ENCODE measurements around the gene PITPNB.

Gene PITPNB

DNA sequence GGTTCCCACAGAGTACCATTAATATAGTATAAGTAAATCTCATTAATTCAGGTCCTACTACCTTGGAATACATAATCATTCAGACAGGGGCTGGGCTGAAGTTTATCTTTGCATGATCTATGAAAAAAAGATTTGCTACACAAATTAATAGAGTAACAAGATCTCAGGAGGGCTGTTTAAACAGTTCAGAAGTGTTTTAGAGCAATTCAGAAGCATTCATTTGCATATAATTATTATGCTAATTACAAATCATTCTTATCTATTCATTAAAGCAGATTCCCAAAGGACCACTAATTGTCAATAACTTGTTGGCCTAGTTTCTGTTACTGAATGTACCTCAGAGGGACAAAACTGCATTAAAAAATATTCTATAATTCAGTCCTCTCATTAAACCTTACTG lies 40.5 kb downstream of the PITPNB start:
- TF ChIP-seq CTCF (IDR thresholded peaks at IDR 0.05; ENCODE audit: low read depth, low read length, poor library complexity, severe bottlenecking): no peak
- no peak for TF ChIP-seq EZH2phosphoT487 (IDR thresholded peaks at IDR 0.05; ENCODE audit: borderline replicate concordance, low read length)
- Histone ChIP-seq H3K9me2 (replicated peaks; ENCODE audit: control insufficient read depth, low read length) (no peaks in the 10 kb centered on the region), H4K20me1 (ENCODE audit: control insufficient read depth, insufficient read depth, low read depth, low read length) (peaks cover 17% of the 10 kb centered on the region; the same call in 1 of the 2 replicates), H3F3A (ENCODE audit: control insufficient read depth, insufficient read depth) (peaks cover 15% of the 10 kb centered on the region), H3K4me2 (ENCODE audit: low read length) (no peak overlapping the region), H3K27ac (ENCODE audit: low read depth, low read length) (no peak overlapping the region), H3K79me2 (ENCODE audit: control insufficient read depth, low read length) (peaks cover 63% of the 10 kb centered on the region), H3K36me3 (ENCODE audit: control insufficient read depth, low read length) (peaks cover 68% of the 10 kb centered on the region), H3K4me1 (ENCODE audit: control insufficient read depth, low read length) (0 out of 2 replicates have a peak, but pooled peaks cover 3% of the 10 kb centered on the region), H3K4me3 (ENCODE audit: low read length) (no peak overlapping the region), H3K27me3 (ENCODE audit: control insufficient read depth, low read length) (no peaks in the 10 kb centered on the region), H3K9me3 (ENCODE audit: control insufficient read depth, insufficient read depth, low read length) (no peaks in the 10 kb centered on the region)

DNA sequence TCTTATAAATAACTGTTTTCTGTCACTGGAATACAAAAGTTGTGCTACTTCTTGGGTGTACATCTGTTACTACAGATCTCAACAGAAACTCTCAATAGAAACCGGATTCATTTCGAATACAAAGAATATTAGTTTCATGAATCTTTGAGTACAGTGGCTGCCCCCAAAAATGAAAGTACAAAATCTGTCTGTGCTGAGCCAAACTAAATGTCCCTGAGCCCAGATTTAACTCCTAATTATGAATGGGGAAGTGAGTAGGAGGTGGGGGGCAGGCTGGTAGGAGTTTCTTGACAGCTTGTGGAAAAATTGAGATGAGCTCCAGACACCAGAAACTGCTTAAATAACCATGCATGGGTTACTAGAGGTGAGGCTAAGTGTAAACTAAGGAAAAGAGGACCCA lies 41.6 kb downstream of the PITPNB start:
- Histone ChIP-seq H4K20me1 (ENCODE audit: control insufficient read depth, insufficient read depth, low read depth, low read length) (peaks cover 17% of the 10 kb centered on the region; the same call in 1 of the 2 replicates), H3K9me2 (replicated peaks; ENCODE audit: control insufficient read depth, low read length) (no peaks in the 10 kb centered on the region), H3K27ac (ENCODE audit: low read depth, low read length) (no peak overlapping the region), H3K36me3 (ENCODE audit: control insufficient read depth, low read length) (peaks cover 74% of the 10 kb centered on the region), H3K27me3 (ENCODE audit: control insufficient read depth, low read length) (no peaks in the 10 kb centered on the region), H3F3A (ENCODE audit: control insufficient read depth, insufficient read depth) (peaks cover 10% of the 10 kb centered on the region), H3K4me3 (ENCODE audit: low read length) (no peak overlapping the region), H3K4me2 (ENCODE audit: low read length) (no peak overlapping the region), H3K9me3 (ENCODE audit: control insufficient read depth, insufficient read depth, low read length) (no peaks in the 10 kb centered on the region), H3K4me1 (ENCODE audit: control insufficient read depth, low read length) (0 out of 2 replicates have a peak, but pooled peaks cover 3% of the 10 kb centered on the region), H3K79me2 (ENCODE audit: control insufficient read depth, low read length) (peaks cover 63% of the 10 kb centered on the region)
- no peak for TF ChIP-seq CTCF (IDR thresholded peaks at IDR 0.05; ENCODE audit: low read depth, low read length, poor library complexity, severe bottlenecking)
- TF ChIP-seq EZH2phosphoT487 (IDR thresholded peaks at IDR 0.05; ENCODE audit: borderline replicate concordance, low read length): no peak

DNA sequence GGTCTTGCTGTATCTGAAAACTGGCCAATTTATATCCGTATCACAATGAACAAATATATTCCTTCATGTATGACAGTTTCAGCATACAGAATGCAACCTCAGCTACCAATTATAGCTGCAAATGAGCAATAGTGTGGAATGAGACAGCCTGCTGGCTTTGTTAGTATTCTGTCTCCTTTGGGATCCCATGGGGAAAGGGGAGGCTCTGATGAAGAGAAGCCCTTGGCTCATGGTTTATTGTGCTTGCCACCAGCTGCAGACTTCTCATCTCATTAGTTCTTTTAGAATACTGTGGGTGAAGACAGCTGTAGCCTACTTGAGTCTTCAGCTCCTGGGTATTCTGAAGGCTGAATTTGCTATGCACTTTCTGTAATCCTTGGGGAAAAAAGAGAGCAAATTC lies 42.4 kb downstream of the PITPNB start:
- no peak overlapping the region for H3K4me3 ChIP-seq (ENCODE audit: low read length)
- H3K9me3 ChIP-seq (ENCODE audit: control insufficient read depth, insufficient read depth, low read length): no peaks in the 10 kb centered on the region
- no peaks in the 10 kb centered on the region for H3K9me2 ChIP-seq (replicated peaks; ENCODE audit: control insufficient read depth, low read length)
- peaks cover 80% of the 10 kb centered on the region for H3K36me3 ChIP-seq (ENCODE audit: control insufficient read depth, low read length)
- no peak for TF ChIP-seq CTCF (IDR thresholded peaks at IDR 0.05; ENCODE audit: low read depth, low read length, poor library complexity, severe bottlenecking)
- no peak for TF ChIP-seq EZH2phosphoT487 (IDR thresholded peaks at IDR 0.05; ENCODE audit: borderline replicate concordance, low read length)
- H3K27ac ChIP-seq (ENCODE audit: low read depth, low read length): no peak overlapping the region
- H4K20me1 ChIP-seq (ENCODE audit: control insufficient read depth, insufficient read depth, low read depth, low read length): peaks cover 17% of the 10 kb centered on the region; the same call in 1 of the 2 replicates
- 0 out of 2 replicates have a peak, but pooled peaks cover 3% of the 10 kb centered on the region for H3K4me1 ChIP-seq (ENCODE audit: control insufficient read depth, low read length)
- H3K4me2 ChIP-seq (ENCODE audit: low read length): no peak overlapping the region
- peaks cover 63% of the 10 kb centered on the region for H3K79me2 ChIP-seq (ENCODE audit: control insufficient read depth, low read length)
- no peaks in the 10 kb centered on the region for H3K27me3 ChIP-seq (ENCODE audit: control insufficient read depth, low read length)
- H3F3A ChIP-seq (ENCODE audit: control insufficient read depth, insufficient read depth): peaks cover 5% of the 10 kb centered on the region; the same call in 1 of the 2 replicates
